Peyer's patch (tissue), 4 donors: ENCODE results near the gene BEND7.

Source experiments
- CTCF ChIP-seq, 6 experiments: fragments of 450-650 bp in 4 of 6; fragments of 200-600 bp in 2 of 6; sonication (generic) in 1 of 6; IDR thresholded peaks; one replicate each; pipeline ENCODE4 v1.5.1; 2017 to 2019; ENCODE audit warnings: antibody characterized with exemption in 6 of 6, mild to moderate bottlenecking in 3 of 6, moderate library complexity in 1 of 6
- POLR2A ChIP-seq, 2 donors: fragments of 450-650 bp; IDR thresholded peaks; one replicate each; pipeline ENCODE4 v1.5.1; 2017; ENCODE audit warnings: antibody characterized with exemption in 2 of 2, mild to moderate bottlenecking in 2 of 2, moderate library complexity in 2 of 2

GRCh38 chr10:13441476-13441875 is 87.3 kb downstream of the BEND7 start:
- TF ChIP-seq CTCF (IDR thresholded peaks at IDR 0.05) (no peak), POLR2A (IDR thresholded peaks at IDR 0.05) (no peak)
